ENCODE results near the gene FLNB. TPM values are rescaled to one million over a fixed set of nuclear protein-coding genes. Genes with fewer than 3 reads are reported as not detected.

Gene FLNB
- polyA plus RNA-seq, 1 donor from 2014 or later, result 10.3 TPM

DNA sequence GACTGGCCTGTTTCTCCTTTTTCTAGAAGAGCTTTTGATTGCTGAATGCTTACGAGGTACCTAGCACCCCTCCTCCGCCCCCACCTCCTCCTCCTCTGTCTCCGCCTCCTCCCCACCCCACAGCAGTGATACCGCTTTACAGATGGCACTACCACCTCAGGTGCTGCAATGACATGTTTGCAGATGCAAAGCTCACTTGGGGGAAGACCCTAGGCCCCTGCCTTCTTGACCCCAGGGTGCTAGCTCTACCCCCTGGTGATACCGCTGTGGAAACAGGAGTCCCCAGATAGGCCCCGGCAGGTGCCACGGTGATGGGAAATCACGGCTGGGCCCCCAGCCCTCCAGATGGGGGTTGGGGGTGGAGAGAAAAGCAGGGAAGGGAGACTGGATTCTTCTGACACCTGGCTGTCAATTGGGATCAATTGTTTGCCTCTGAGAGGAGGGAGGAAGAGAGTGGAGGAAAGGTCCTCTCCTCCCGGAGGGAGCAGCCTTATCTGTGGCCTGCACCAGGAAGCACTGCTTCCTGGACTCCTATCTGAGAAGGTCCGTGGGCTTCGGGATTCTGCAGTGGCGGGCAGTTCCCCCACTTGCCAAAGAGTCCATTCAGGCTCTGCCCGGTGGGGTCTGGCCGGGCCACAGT, 164.9 kb downstream of the FLNB start:
- Histone ChIP-seq H3K79me2 (replicated peaks; ENCODE audit: insufficient read depth, low read length) (no peaks in the 10 kb centered on the region), H3F3A (ENCODE audit: insufficient read depth, low read length, poor library complexity, severe bottlenecking) (no peaks in the 10 kb centered on the region)

DNA sequence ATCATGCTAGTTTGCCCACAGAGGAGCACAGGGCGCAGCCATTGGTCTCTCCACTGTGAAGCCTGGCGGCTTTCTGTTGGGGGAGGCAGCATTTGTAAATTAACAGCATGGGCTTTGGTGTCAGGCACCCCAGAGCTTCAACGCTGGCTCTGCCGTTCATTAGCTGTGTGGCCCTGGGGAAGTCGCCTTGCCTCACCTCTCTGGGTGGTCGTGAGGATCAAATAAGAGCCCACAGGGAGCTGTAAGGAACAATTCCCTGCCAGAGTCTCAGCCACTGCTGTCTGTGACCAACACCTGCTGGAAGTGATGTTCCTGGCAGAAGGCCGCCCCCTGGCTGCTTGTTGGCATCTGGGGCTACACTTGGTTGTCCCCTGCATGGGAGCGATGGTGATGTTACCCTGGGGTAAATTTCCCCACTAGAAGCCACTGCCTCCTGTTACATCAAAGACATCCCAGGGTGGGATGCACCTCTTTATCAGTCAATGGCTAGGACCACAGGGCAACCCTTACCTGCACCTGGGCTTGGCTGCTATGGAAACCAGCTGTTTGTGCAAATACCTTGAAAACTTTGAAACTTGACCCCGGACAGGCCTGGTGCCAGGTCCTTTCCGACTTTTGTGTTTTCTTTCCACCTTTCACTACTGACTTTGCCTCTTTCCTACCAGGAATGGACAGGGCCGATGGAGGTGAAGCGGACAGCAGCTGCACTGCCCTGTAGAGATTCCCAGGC, 165.6 kb downstream of the FLNB start:
- Histone ChIP-seq H3K9ac (ENCODE audit: low read length) (no peak overlapping the region), H3F3A (ENCODE audit: insufficient read depth, low read length, poor library complexity, severe bottlenecking) (no peaks in the 10 kb centered on the region), H3K27me3 (ENCODE audit: insufficient read depth, low read depth, low read length) (no peaks in the 10 kb centered on the region), H4K20me1 (ENCODE audit: insufficient read depth) (no peaks in the 10 kb centered on the region), H3K4me2 (ENCODE audit: low read length) (no peak overlapping the region), H3K9me3 (ENCODE audit: low read length) (no peaks in the 10 kb centered on the region), H3K36me3 (ENCODE audit: insufficient read depth, low read length) (no peaks in the 10 kb centered on the region), H3K79me2 (replicated peaks; ENCODE audit: insufficient read depth, low read length) (no peaks in the 10 kb centered on the region), H3K27ac (ENCODE audit: low read length) (no peak overlapping the region), H3K9me2 (ENCODE audit: insufficient read depth, low read length) (no peaks in the 10 kb centered on the region), H2AFZ (ENCODE audit: low read depth, low read length) (no peak overlapping the region), H3K4me3 (ENCODE audit: low read length) (no peak overlapping the region)
- TF ChIP-seq POLR2AphosphoS5 (IDR thresholded peaks at IDR 0.05) (no peak), RAD21 (conservative IDR thresholded peaks at IDR 0.05) (no peak), SMC3 (conservative IDR thresholded peaks at IDR 0.05; ENCODE audit: poor library complexity) (no peak), TAF1 (IDR thresholded peaks at IDR 0.05; ENCODE audit: low read depth) (no peak), EZH2 (IDR thresholded peaks at IDR 0.05; ENCODE audit: borderline replicate concordance, insufficient read depth, low read length, poor library complexity, severe bottlenecking) (no peak), MXI1 (conservative IDR thresholded peaks at IDR 0.05; ENCODE audit: poor library complexity, severe bottlenecking) (no peak)
- TF ChIP-seq, protein P1, sequence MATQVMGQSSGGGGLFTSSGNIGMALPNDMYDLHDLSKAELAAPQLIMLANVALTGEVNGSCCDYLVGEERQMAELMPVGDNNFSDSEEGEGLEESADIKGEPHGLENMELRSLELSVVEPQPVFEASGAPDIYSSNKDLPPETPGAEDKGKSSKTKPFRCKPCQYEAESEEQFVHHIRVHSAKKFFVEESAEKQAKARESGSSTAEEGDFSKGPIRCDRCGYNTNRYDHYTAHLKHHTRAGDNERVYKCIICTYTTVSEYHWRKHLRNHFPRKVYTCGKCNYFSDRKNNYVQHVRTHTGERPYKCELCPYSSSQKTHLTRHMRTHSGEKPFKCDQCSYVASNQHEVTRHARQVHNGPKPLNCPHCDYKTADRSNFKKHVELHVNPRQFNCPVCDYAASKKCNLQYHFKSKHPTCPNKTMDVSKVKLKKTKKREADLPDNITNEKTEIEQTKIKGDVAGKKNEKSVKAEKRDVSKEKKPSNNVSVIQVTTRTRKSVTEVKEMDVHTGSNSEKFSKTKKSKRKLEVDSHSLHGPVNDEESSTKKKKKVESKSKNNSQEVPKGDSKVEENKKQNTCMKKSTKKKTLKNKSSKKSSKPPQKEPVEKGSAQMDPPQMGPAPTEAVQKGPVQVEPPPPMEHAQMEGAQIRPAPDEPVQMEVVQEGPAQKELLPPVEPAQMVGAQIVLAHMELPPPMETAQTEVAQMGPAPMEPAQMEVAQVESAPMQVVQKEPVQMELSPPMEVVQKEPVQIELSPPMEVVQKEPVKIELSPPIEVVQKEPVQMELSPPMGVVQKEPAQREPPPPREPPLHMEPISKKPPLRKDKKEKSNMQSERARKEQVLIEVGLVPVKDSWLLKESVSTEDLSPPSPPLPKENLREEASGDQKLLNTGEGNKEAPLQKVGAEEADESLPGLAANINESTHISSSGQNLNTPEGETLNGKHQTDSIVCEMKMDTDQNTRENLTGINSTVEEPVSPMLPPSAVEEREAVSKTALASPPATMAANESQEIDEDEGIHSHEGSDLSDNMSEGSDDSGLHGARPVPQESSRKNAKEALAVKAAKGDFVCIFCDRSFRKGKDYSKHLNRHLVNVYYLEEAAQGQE (IDR thresholded peaks at IDR 0.05; ENCODE audit: borderline replicate concordance), result no peak
- TF ChIP-seq, protein P2, sequence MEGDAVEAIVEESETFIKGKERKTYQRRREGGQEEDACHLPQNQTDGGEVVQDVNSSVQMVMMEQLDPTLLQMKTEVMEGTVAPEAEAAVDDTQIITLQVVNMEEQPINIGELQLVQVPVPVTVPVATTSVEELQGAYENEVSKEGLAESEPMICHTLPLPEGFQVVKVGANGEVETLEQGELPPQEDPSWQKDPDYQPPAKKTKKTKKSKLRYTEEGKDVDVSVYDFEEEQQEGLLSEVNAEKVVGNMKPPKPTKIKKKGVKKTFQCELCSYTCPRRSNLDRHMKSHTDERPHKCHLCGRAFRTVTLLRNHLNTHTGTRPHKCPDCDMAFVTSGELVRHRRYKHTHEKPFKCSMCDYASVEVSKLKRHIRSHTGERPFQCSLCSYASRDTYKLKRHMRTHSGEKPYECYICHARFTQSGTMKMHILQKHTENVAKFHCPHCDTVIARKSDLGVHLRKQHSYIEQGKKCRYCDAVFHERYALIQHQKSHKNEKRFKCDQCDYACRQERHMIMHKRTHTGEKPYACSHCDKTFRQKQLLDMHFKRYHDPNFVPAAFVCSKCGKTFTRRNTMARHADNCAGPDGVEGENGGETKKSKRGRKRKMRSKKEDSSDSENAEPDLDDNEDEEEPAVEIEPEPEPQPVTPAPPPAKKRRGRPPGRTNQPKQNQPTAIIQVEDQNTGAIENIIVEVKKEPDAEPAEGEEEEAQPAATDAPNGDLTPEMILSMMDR (IDR thresholded peaks at IDR 0.05; ENCODE audit: poor library complexity, severe bottlenecking), result no peak

More for the DNA sequence above, 164.9 kb downstream of the FLNB start:
- H3K9me2 ChIP-seq (ENCODE audit: insufficient read depth, low read length), result no peaks in the 10 kb centered on the region
- H3K4me2 ChIP-seq (ENCODE audit: low read length), result no peak overlapping the region
- H3K27ac ChIP-seq (ENCODE audit: low read length), result no peak overlapping the region
- H2AFZ ChIP-seq (ENCODE audit: low read depth, low read length), result no peak overlapping the region
- H3K4me3 ChIP-seq (ENCODE audit: low read length), result no peak overlapping the region
- no peaks in the 10 kb centered on the region for H3K36me3 ChIP-seq (ENCODE audit: insufficient read depth, low read length)
- TF ChIP-seq, protein P2 (IDR thresholded peaks at IDR 0.05; ENCODE audit: poor library complexity, severe bottlenecking), result no peak
- TF ChIP-seq, protein P1 (IDR thresholded peaks at IDR 0.05; ENCODE audit: borderline replicate concordance), result no peak
- TF ChIP-seq POLR2AphosphoS5 (IDR thresholded peaks at IDR 0.05) (no peak), EP300 (conservative IDR thresholded peaks at IDR 0.05; ENCODE audit: poor library complexity, severe bottlenecking) (no peak), MXI1 (conservative IDR thresholded peaks at IDR 0.05; ENCODE audit: poor library complexity, severe bottlenecking) (no peak), EZH2 (IDR thresholded peaks at IDR 0.05; ENCODE audit: borderline replicate concordance, insufficient read depth, low read length, poor library complexity, severe bottlenecking) (no peak), RAD21 (conservative IDR thresholded peaks at IDR 0.05) (no peak), TAF1 (IDR thresholded peaks at IDR 0.05; ENCODE audit: low read depth) (no peak), SMC3 (conservative IDR thresholded peaks at IDR 0.05; ENCODE audit: poor library complexity) (no peak)
- no peaks in the 10 kb centered on the region for H4K20me1 ChIP-seq (ENCODE audit: insufficient read depth)
- H3K9me3 ChIP-seq (ENCODE audit: low read length), result no peaks in the 10 kb centered on the region
- H3K27me3 ChIP-seq (ENCODE audit: insufficient read depth, low read depth, low read length), result no peaks in the 10 kb centered on the region
- no peak overlapping the region for H3K9ac ChIP-seq (ENCODE audit: low read length)
